HG03432 (cell line): ENCODE measurements around the gene MRO.
"Not testable (repeated sequence)": the region's sequence is repeated elsewhere in the genome, so short reads cannot be mapped to it uniquely, and the experiment has no call there.

Source experiments
- ATAC-seq: cut with Tn5 transposase; IDR thresholded peaks from one replicate; pipeline ENCODE4 v1.9.1; 2021; ENCODE audit warnings: mild to moderate bottlenecking, moderate library complexity; ENCODE audit not compliant: unreplicated experiment

MRO gene

GRCh38 chr18:50836521-50836957, 16.7 kb upstream of the MRO start:
- no peak for ATAC-seq

GRCh38 chr18:50833496-50833895, 13.7 kb upstream of the MRO start:
- not testable (repeated sequence) for ATAC-seq

- ATAC-seq: peak; percentile 58
These were observed 12.9 kb upstream of the MRO start for GRCh38 chr18:50832754-50833153.

GRCh38 chr18:50830544-50830943, 10.7 kb upstream of the MRO start:
- ATAC-seq: peak; percentile 66

- ATAC-seq: no peak
These were observed 9.8 kb upstream of the MRO start for GRCh38 chr18:50829644-50830043.

- no peak for ATAC-seq
These were observed 6.2 kb upstream of the MRO start for GRCh38 chr18:50826027-50826426.

- ATAC-seq: no peak
These were observed 5.8 kb upstream of the MRO start for GRCh38 chr18:50825621-50826020.

GRCh38 chr18:50822756-50823155, 2.9 kb upstream of the MRO start:
- ATAC-seq: no peak

GRCh38 chr18:50820901-50821520, 1.2 kb upstream of the MRO start:
- ATAC-seq: no peak

- no peak for ATAC-seq
These were observed 639 bp downstream of the MRO start for GRCh38 chr18:50819027-50819727.

GRCh38 chr18:50816419-50817166, 3.2 kb downstream of the MRO start:
- ATAC-seq: no peak

GRCh38 chr18:50814395-50814794, 5.4 kb downstream of the MRO start:
- no peak for ATAC-seq

- no peak for ATAC-seq
These were observed 6.5 kb downstream of the MRO start for GRCh38 chr18:50813353-50813752.

- no peak for ATAC-seq
These were observed 7.0 kb downstream of the MRO start for GRCh38 chr18:50812834-50813233.

GRCh38 chr18:50807176-50807575, 12.6 kb downstream of the MRO start:
- no peak for ATAC-seq

- peak; percentile 73 for ATAC-seq
These were observed 13.6 kb downstream of the MRO start for GRCh38 chr18:50806208-50806616.

GRCh38 chr18:50805732-50806131, 14.1 kb downstream of the MRO start:
- ATAC-seq: no peak

- no peak for ATAC-seq
These were observed 16.2 kb downstream of the MRO start for GRCh38 chr18:50803592-50803991.

GRCh38 chr18:50802141-50802540, 17.7 kb downstream of the MRO start:
- ATAC-seq: no peak

GRCh38 chr18:50797142-50797541, 22.7 kb downstream of the MRO start:
- ATAC-seq: no peak

- ATAC-seq: no peak
These were observed 23.3 kb downstream of the MRO start for GRCh38 chr18:50796495-50796894.
